NCI-H526 treated with DMSO at 0.1 percent for 48 hours (cell line): ENCODE results near the gene FOXP3.
"Not testable (repeated sequence)": the region's sequence is repeated elsewhere in the genome, so short reads cannot be mapped to it uniquely, and the experiment has no call there.

Source experiments
- DNase-seq: peaks from one replicate; lab custom pipeline; 2025; lab: John Stamatoyannopoulos, UW

Gene FOXP3, protein sequence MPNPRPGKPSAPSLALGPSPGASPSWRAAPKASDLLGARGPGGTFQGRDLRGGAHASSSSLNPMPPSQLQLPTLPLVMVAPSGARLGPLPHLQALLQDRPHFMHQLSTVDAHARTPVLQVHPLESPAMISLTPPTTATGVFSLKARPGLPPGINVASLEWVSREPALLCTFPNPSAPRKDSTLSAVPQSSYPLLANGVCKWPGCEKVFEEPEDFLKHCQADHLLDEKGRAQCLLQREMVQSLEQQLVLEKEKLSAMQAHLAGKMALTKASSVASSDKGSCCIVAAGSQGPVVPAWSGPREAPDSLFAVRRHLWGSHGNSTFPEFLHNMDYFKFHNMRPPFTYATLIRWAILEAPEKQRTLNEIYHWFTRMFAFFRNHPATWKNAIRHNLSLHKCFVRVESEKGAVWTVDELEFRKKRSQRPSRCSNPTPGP

DNA sequence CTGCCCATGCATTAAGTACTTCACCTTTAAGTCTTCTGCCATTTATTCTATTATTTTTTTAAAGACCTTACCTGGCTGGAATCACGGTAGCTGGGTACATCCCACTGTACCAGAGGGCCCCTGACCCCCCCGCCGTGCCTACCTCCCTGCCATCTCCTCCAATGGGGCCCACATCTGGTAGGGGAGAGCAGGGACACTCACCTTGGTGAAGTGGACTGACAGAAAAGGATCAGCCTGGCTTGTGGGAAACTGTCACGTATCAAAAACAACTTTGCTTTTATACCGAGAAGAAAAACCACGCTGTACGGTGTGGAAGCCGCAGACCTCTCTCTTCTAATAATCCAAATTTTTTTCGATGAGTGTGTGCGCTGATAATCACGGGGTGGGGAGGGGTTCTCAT lies at the start of gene FOXP3:
TSS of gene FOXP3 (minus strand) at position 251 of the 400 bp plus-strand sequence. CDS start 6,205 bp downstream, outside the sequence.
- no peak for DNase-seq

DNA sequence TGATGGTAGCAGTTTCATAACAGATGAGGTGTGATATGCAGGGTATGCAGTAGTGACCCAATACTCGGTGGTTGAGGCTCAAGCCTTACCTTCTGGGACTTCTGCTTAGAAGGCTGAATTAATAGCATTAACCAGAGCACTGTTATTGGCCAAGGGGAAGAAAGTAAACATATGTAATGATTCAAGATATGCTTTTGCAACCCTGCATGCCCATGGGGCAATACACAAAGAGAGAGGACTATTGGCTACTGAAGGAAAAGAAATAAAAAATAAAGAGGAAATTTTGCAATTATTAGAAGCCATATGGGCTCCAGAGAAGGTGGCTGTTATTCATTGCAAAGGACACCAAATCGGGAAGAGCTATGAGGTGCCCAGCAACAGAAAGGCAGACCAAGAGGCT lies 47.7 kb upstream of the FOXP3 start:
- DNase-seq = no peak

DNA sequence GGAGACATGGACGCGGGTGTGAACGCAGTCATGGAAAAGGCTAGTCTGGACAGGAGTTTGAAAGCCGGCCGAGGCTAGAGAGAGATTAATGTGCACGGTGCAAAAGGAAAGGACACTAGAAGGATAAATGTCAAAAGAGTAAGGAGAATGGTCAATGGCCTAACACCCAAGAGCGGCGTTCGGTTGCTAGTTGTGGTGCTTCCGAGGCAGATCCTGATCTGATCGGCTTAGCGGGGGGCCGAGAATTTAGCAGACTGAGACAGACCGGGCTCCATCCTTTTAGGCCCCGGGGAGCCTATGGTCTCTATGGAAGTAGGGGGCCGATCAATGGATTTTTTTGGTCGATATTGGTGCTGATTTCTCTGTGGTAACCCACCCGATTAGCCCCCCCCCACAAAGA lies 45.9 kb upstream of the FOXP3 start:
- no peak for DNase-seq

DNA sequence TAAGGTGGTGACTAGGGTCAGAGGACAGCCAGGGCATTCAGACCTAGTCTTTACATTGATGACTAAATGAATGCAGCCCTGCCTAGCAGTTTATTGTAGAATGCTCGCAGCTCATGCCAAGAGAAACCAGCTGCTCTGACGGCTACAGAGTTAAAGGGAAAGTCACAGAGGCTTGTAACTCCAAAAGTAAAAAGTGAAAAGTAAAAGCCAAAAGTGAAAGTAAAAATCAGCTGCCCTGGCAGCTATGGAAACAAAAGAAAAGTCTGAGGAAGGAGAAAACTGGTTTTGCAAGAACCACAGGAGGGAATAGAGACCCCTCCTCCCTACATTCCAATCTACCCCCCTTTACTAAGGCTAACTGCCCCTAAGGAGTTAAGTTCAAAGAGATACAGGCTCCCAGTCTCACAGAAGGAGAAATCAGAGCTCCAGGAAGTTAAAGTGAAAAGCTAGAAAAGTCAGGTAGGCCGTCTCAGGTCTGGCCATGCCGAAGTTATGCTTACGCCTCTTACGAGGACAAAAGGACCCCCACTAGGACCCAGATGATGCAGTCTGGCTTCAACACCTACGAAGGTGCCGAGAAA lies 45.0 kb upstream of the FOXP3 start:
- no peak for DNase-seq

DNA sequence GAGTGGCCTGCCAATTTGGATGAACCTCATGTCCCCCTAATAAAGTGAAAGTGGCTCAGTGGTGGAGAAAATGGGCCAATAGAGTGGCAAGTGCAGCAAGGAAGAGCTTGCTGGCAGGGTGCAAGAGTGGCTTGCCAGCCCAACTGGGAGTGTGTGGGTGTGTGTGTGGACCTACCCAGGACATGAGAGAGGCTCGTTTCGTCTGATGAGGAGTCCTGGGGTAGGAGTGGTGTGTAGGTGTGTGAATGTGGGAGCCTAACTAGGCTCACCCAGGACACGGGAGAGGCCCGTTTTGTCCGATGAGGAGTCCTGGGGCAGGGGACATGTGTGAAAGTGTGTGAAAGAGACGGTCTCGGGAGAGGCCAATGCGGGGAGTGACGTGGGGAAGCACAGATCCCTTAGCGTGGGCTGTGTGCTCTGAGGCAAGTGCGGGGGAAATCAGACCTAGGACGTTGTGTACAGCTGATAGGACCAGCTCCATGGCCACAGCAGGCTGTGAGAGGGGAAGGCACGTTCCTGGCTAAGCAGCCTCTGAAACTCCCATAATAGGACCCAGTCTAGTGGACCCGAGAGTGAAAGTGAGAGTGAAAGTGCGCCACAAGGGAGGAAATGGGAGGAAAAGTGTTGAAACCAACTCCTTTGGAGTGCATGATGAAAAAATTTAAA lies 44.2 kb upstream of the FOXP3 start:
- DNase-seq = no peak

DNA sequence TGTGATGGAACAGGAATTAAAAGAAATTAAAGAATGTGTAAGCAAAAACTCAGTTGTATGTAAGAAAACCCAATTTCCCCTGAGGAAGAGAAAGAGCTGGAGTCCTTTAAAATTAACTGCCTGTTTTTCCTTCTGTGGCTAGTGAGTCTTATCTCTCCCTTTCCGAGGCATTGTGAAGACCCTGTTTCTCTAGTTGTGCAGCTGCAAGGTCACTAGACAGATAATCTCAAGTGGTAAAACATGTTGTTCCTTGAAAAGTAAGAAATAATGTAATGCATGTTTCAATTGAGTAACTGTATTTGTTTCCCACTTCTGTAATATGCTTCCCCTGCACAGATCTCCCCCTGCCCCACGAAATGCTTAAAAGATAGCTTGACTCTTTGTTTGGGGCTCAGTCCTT lies 43.3 kb upstream of the FOXP3 start:
- not testable (repeated sequence) for DNase-seq

DNA sequence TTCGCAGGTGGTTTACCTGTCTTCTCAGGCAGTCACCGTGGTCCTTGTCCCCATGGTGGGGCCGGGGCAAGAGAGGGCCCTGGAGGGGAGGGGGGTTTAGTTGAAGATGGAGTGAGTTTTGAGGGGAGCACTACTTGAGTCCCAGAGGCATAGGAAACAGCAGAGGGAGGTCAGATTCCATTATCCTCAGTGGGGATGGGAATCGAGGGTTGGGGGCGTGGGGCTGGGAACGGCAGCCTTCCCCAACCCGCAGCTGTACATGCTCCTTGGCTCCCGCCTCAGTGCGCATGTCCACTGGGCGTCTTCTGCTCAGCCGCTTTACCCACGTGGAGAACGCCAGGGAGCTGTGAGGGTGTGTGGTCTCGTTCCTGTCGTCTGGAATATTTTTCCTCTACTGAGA lies 38.8 kb upstream of the FOXP3 start, which contains the start of gene GAGE10:
TSS of gene GAGE10 (plus strand) at position 301 of the 400 bp plus-strand sequence. CDS start 1,214 bp downstream, outside the sequence.
- DNase-seq = no peak

DNA sequence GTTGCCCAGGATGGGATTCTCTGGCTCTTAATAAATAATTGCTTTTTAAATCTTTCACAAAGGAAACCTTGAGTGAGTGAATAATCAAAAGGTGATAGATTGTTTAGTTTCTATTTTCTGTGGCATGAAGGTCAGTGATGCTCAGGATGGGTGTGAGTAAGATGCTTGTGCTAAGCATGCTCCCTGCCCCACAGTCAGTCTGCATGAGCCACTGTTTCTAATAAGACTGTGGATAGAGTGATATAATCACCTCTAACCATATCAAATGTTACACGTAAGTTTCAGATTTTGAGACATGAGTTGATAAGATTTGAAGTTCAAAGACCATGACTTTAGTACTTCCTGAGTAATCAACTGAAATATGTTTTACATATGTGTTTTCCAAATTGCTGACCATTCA lies 36.2 kb upstream of the FOXP3 start:
- no peak for DNase-seq

DNA sequence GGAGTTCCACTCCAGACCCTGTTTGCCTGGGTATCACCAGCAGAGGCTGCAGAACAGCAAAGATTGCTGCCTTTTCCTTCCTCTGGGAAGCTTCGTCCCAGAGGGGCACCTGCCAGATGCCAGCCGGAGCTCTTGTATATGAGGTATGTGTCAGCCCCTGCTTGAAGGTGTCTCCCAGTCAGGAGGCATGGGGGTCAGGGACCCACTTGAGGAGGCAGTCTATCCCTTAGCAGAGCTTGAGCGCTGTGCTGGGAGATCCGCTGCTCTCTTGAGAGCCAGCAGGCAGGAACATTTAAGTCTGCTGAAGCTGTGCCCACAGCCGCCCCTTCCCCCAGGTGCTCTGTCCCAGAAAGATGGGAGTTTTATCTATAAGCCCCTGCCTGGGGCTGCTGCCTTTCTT lies 34.8 kb upstream of the FOXP3 start:
- not testable (repeated sequence) for DNase-seq

DNA sequence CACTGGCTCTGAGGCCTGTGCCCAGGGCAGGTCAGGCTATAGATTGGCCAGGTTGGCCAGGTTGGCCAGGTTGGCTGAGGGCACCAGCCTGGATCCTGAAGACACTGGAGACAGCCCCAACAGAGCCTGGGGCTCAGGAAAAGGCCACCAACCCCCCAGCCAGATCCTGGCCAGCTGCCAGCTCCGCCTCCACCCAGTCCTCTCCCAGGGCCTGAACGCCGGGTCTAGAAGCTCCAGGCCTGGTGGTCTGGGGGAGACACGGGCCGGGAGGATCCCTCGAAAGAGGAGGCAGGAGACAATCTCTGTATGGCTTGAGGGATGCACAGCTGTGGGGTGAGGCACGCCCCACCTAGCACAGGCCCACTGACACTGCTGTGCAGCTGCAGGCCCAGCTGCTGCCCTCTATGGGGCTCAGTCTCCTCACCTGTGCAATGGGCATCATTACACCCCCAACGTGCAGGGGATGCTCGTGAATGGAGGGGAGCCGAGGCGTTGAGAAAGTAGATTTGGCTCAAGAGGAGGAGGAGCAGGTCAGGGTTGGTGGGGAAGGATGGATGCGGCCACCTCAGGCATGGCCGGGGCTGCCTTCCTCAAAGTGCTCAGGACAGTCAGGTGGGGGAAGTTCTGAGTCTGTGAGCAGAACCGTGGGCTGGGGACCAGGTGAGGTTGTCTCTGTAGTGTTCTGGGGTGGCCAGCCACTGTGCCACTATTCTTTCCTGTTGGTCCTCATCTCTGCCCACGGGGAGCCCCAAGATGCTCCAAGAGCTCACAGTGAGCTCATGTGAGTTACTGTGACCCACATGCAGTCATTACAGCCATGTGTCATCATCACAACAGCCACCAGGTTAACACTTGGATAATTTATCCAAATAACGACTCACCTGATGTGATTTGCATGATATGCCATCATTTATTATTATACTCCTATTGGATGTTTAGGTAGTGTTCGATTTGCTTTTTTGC lies 28.2 kb upstream of the FOXP3 start:
- no peak for DNase-seq

DNA sequence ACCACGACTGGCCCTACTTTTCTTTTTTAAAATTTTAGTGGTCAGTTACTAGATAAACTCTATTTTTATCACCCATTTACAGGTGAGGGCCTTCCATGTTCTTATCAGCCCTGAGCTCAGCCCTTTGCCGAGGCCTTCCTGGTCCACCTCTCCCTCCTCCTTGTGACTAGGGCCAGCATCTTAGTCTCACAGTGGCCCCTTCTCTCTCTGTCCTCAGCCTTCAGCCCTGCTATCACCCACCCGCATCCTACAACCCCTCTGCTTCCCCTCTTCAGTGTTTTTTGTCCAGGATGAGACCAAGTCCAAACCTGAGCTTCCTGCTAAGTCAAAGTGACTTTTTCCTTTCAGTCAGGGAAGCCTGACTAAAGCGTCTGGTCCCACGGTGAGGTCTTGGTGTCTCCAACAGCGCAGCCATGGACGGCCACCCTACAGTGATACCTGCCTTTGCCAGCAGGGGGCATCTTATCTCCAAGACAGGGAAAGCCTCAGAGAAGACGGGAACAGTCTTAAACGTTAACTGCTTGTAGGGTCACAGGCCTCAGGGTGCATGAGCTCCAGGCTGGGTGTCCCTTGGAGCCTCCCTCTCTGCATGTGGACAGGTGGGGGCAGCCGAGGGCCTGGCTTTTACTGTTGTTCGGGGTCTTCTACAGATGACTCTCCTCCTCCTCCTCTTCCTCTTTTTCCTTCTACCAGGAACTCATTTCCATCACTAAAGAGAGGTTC lies 27.3 kb upstream of the FOXP3 start:
- no peak for DNase-seq

DNA sequence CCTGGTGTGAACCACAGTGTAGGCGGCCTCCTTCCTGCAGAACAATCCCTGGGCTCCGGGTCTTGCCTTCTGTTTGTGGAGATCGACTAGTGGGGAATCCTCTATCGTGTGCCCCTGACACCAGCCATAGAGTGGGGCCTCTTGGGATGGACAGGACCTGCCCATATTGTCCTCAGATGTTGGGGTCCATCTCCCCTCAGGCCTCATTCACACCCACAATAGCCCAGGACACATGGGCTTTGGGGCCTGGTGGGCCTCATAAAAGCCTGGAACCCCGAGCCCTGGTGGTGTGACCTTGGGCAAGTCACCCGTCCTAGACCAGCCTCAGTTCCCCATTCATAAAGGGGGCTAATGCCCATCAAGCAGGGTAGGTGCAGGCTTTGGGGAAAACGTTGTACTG lies 25.7 kb upstream of the FOXP3 start:
- DNase-seq = no peak

DNA sequence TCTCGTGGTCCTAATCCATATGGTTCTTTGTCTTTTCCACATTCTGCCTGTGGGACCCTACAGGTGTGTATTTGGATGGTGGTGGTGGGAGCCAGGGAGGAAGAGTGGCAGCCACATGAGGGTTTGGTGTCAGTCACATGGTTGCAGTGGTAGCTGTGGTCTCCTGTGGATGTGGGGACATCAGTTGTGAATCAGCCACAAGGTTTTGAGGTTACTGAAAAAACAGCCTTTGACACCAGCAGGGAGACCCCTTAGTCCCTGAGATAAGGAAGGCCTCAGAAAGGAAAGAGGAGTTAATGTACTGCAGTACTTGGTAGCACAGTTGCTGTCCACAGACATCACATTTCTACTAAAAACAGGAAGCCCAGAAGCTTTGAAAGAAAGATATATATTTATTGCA lies 23.2 kb upstream of the FOXP3 start:
- no peak for DNase-seq

DNA sequence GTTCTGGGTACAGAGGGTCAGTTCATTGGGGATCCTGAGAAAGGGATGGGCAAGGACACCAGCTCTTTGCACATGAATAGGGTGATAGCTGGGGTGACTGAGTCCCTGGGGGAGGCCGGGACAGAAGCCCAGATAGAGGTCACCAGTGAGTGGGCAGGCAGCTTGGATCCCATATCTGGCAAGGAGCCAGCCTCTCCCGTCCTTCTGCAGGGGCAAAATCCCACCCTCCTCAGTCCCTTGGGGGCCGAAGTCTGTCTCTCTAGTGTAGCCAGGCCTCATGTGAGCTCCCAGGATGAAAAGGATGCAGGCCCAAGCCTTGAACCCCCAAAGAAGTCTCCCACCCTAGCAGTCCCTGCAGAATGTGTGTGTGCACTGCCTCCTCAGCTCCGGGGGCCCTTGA lies 22.1 kb upstream of the FOXP3 start:
- DNase-seq = no peak

DNA sequence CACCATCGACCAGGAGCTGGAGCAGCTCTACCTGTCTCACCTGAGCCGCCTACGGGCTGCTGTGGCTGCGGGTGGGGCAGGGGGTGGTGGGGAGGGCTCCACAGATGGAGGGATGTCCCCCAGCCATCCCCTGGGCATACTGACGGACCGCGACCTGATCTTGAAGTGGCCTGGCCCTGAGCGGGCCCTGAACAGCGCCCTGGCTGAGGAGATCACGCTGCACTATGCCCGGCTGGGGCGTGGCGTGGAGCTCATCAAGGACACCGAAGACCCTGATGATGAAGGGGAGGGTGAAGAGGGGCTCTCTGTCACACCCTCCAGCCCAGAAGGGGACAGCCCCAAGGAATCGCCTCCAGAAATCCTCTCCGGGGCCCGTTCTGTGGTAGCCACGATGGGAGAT lies 21.6 kb upstream of the FOXP3 start:
- no peak for DNase-seq

DNA sequence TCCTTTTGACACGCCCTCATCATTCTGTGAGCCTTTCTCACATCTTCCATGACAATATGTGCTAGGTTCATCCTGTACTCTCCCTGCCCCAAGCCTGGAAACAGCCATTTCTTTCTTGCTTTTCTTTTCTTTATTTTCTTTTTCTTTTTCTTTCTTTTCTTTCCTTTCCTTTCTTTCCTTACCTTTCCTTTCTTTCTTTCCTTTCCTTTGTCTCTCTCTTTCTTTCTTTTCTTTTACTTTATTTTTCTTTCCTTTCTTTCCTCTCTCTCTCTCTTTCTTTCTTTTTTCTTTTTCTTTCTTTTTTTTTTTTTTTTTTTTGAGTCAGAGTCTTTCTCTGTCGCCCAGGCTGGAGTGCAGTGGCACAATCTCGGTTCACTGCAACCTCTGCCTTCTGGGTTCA lies 19.7 kb upstream of the FOXP3 start:
- no peak for DNase-seq

DNA sequence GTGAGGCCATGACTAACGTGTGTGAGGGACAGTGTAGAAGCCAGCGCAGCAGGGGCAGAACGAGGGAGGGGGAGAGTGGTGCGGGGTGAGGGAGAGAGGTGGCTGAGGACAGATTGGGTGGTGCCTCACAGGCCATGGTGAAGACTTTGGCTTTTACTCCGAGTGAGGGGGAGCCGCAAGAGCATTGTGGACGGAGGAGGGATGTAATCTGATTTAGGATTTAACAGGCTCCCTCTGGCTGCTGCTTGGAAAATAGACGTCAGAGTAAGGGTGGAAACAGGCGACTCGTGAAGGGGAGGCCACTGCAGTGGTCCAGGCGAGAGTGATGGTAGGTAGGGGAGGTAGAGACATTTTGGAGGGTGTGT lies 18.1 kb upstream of the FOXP3 start:
- DNase-seq = no peak

DNA sequence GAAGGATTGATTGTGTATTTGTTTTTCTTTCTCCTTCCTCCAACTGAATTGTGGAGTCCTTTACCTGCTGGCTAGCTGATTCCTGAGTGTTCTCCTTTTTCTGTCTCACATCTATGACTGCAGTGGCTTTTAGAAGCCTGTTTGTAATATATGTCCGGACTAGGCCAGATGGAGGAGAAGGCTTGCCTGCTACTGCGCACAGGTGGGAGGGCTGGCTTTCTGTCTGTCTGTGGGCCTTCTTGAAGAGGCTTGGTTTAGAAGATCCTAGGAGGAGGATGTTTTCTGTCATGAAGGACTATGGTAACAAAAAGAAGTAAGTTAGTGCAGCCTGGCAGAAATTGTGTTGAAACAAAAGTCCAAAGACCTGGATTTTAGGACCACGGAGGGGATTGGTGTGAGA lies 13.6 kb upstream of the FOXP3 start:
- no peak for DNase-seq

DNA sequence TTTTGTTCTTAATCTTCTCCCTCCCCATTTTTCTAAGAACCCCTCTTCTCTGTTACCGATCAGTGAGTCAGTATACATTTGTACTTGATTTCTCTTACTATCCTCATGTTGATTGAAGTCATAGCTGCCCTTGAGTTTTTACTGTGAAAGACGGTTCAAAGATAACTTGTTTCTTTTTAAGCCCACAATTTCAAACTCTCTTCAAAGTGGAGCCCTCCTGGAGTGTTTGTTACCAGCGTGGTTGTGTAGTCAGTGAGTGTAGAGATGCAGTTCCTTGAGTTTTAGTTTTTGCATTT lies 13.0 kb upstream of the FOXP3 start:
- no peak for DNase-seq

DNA sequence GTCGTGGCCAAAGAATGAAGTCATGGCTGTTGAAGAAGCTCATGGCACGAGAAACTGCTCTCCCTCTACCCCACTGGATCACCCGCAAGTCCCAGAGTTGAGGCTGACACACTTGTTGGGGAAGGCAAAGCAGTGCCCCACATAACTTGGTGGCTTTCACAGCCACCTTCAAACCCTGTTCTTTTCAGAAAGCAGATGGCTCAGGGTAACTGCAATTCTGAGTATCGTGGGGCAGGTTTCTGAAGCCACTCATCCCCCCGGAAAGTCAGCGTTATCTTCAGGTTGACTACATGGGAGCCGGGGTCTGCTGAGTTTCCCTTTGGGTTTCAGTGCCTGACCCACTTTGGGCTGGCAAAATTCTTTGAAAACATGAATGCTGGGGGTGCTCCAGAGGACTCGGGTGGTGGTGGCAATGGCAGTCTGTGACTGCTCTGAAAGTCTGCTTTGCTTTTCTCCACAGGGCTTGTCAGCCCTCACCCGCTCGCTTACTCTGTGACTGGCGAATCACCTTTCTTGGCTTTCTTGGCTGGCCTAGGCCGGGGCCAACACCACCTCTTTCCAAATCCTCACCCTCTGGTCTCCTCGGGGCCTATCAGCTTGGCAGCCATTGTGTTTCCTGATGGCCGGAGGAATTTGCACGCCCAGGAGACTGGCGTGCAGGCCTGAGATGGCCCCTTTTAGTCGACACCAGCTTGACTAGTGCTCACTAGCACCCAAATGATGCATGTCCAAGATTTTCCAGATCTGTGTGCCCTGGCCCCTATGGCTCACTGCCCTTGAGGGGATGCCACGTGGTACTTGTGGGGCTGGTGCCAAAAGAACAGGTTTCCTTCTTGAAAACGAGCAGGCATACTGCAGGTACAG lies 12.4 kb upstream of the FOXP3 start:
- no peak for DNase-seq

DNA sequence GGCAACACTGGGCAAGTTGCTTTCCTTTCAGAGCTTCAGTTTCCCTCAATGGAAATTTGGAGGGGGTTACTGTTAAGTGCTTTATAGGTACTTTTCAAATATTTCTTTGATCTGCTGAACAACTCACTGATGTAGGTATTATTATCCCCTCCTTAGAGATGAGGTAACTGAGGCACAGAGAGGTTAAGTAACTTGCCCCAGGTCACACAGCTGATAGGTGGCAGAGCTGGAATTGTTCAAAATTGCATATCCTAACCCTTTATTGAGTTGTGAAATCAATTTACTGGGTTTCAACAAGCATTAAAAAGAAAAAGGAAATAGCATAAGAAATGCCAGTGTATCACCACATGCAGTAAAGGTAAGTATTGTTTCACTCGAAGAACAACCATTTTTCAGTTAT lies 11.7 kb upstream of the FOXP3 start:
- DNase-seq = no peak
